Mucosa of gallbladder (tissue), 1 donor: Measurements from ENCODE around the gene GAL3ST2. TPM values are rescaled to one million over a fixed set of nuclear protein-coding genes. Genes with fewer than 3 reads are reported as not detected.
"Not testable (repeated sequence)": the region's sequence is repeated elsewhere in the genome, so short reads cannot be mapped to it uniquely, and the experiment has no call there.

Experiments
- DNase-seq: peaks from one replicate; pipeline ENCODE4 v3.0.0-alpha.2; 2020; ENCODE audit warnings: low spot score
- total RNA-seq: library from RNA; stranded (reverse); gene quantifications from one replicate; pipeline ENCODE4 v1.2.1, GENCODE V29; 2021
- donor health status: DM: no; HTN: no; CAD: no.

The GAL3ST2 gene
- total RNA-seq, 1 donor from 2014 or later, result 26.4 TPM

GRCh38 chr2:241748468-241749256 is 28.0 kb upstream of the GAL3ST2 start:
- DNase-seq, result no peak

GRCh38 chr2:241750076-241750840 is 26.4 kb upstream of the GAL3ST2 start:
- DNase-seq, result no peak

GRCh38 chr2:241751152-241751551 is 25.5 kb upstream of the GAL3ST2 start:
- DNase-seq, result no peak

- DNase-seq, result no peak
Observed at GRCh38 chr2:241751776-241752175, 24.8 kb upstream of the GAL3ST2 start.

- DNase-seq, result no peak
Observed at GRCh38 chr2:241752253-241752652, 24.4 kb upstream of the GAL3ST2 start.

- no peak for DNase-seq
Observed at GRCh38 chr2:241752689-241753276, 23.8 kb upstream of the GAL3ST2 start.

GRCh38 chr2:241753493-241753892 is 23.1 kb upstream of the GAL3ST2 start:
- DNase-seq, result no peak

GRCh38 chr2:241754042-241754441 is 22.6 kb upstream of the GAL3ST2 start:
- no peak for DNase-seq

GRCh38 chr2:241755166-241755565 is 21.5 kb upstream of the GAL3ST2 start:
- DNase-seq, result no peak

GRCh38 chr2:241755777-241756176 is 20.8 kb upstream of the GAL3ST2 start:
- no peak for DNase-seq

GRCh38 chr2:241759067-241759807 is 17.4 kb upstream of the GAL3ST2 start:
- DNase-seq, result no peak

- not testable (repeated sequence) for DNase-seq
Observed at GRCh38 chr2:241759893-241760292, 16.7 kb upstream of the GAL3ST2 start.

GRCh38 chr2:241760301-241760771 is 16.3 kb upstream of the GAL3ST2 start:
- no peak for DNase-seq

GRCh38 chr2:241762321-241762932 is 14.2 kb upstream of the GAL3ST2 start:
- DNase-seq, result no peak

- no peak for DNase-seq
Observed at GRCh38 chr2:241762933-241763369, 13.7 kb upstream of the GAL3ST2 start.

GRCh38 chr2:241763551-241764274 is 12.9 kb upstream of the GAL3ST2 start:
- DNase-seq, result no peak

- no peak for DNase-seq
Observed at GRCh38 chr2:241764275-241765241, 12.1 kb upstream of the GAL3ST2 start.

- DNase-seq, result no peak
Observed at GRCh38 chr2:241767464-241768250, 9.0 kb upstream of the GAL3ST2 start.
